Measurements from ENCODE around the gene IKZF2.

GRCh38 chr2:213032607-213033006, 118.8 kb downstream of the IKZF2 start:
- no peak for TF ChIP-seq CTCF (IDR thresholded peaks at IDR 0.05; ENCODE audit: low read length)
- TF ChIP-seq EZH2 (optimal IDR thresholded peaks at IDR 0.05; ENCODE audit: low read depth, low read length): no peak
- TF ChIP-seq EZH2phosphoT487 (IDR thresholded peaks at IDR 0.05; ENCODE audit: low read length): no peak

Data from MM.1S (cell line).